Omental fat pad (tissue), 4 donors: ENCODE results near the gene CNOT4. TPM values are rescaled to one million over a fixed set of nuclear protein-coding genes. Genes with fewer than 3 reads are reported as not detected.

Experiments used
- ATAC-seq: fragments of 150-250 bp; one replicate; pipeline ENCODE4 v1.9.1; 2016; ENCODE audit warnings: mild to moderate bottlenecking, moderate library complexity; ENCODE audit not compliant: low FRiP score
- DNase-seq: peaks from one replicate; pipeline ENCODE4 v3.0.0-alpha.2; 2019; ENCODE audit warnings: low spot score
- total RNA-seq, 4 donors: library from RNA; depleted of rRNA; stranded (reverse); fragments of >200 nt; gene quantifications; one replicate each; pipeline ENCODE4 v1.1.0, GENCODE V29; 2016
- TF ChIP-seq, protein P1 (sequence below), 3 donors: fragments of 450-650 bp; IDR thresholded peaks; one replicate each; pipeline ENCODE4 v1.5.1; 2016 to 2017; ENCODE audit warnings: antibody characterized with exemption in 3 of 3, mild to moderate bottlenecking in 3 of 3, moderate library complexity in 2 of 3

Gene CNOT4
- total RNA-seq, 4 donors from 2014 or later = 19.8 to 21.8 (median 20.2) TPM

DNA sequence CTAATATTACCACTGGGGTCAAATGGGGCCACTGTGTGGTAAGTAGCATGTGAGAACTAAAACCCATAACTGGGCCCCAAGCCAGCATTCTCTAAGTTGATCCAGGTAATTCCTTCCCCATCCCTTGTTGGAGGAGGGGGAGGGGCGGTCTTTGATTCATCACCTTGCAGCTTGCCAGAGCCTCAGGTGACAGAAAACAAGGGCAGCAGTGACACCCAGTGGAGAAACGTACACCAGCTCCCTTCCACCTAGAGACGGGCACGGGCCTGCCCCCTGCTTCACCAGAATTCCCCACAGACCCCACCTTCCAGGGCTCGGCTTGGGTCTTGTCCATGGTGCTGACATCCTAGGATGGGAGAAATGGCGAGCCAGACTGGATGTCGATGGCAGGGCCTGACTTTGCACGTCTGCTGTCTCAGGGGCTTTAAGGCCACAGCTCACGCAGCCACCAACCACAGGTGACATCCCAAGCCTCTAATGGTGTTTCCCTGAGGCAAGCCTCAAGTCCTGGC is 174.2 kb downstream of the CNOT4 start:
- TF ChIP-seq, protein P1, sequence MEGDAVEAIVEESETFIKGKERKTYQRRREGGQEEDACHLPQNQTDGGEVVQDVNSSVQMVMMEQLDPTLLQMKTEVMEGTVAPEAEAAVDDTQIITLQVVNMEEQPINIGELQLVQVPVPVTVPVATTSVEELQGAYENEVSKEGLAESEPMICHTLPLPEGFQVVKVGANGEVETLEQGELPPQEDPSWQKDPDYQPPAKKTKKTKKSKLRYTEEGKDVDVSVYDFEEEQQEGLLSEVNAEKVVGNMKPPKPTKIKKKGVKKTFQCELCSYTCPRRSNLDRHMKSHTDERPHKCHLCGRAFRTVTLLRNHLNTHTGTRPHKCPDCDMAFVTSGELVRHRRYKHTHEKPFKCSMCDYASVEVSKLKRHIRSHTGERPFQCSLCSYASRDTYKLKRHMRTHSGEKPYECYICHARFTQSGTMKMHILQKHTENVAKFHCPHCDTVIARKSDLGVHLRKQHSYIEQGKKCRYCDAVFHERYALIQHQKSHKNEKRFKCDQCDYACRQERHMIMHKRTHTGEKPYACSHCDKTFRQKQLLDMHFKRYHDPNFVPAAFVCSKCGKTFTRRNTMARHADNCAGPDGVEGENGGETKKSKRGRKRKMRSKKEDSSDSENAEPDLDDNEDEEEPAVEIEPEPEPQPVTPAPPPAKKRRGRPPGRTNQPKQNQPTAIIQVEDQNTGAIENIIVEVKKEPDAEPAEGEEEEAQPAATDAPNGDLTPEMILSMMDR (IDR thresholded peaks at IDR 0.05) = no peak
- ATAC-seq = peak; percentile 67
- no peak for DNase-seq

DNA sequence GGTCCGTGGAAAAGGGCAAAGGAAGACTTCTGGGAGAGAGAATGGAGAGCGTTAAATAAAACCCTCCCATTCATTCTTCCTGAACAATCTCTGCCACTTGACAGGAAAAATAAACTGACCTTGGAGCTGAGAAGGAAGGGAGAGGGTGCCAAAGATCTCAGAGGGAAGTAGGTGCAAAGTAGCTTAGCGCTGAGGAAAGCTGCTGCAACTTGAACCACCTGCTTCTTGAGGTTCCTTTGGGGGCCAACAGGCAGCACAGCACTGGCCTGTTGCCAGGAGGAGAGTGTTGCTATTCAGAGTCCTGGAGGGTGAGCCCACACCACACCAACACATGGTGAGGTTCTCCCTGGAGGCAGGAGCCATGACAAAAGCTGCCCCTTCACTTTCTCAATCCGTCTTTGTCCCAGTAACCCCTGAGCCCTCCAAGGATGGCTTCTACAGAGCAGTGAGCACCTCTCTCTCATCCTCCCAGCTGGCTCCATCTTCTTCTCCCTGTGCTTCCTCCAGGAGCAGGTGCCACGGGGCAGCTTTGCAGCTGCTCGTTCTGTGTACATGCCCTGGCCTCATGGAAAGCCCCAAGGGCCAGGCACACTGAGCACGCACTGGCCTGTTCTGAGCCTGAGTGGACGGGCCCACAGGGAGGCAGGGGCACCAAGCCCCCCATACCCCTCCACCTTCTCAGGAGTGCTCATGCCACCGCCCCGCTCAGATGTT is 174.9 kb downstream of the CNOT4 start:
- TF ChIP-seq, protein P1 (IDR thresholded peaks at IDR 0.05) = no peak
- ATAC-seq (no peak), DNase-seq (no peak)

DNA sequence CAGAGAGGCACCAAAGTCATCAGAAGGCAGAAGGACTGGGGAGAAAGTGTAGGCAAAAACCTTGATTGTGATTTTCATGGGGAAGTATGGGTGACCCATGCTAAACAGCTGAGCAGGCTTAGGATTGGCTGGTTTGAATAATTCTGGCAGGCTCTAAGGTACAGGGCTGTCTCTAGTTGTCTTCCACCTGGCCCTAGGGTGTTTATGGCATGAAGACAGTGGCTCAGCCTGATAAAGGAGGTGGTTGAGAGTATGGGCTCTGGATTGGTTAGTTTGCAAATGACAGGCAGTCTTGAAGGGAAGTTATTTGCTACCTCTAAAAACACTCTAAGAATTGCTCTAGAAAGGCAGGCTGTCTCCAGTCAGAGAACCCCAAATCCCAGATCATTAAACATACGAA is 176.0 kb downstream of the CNOT4 start:
- ATAC-seq (no peak), DNase-seq (no peak)
- TF ChIP-seq, protein P1 (IDR thresholded peaks at IDR 0.05) = no peak

DNA sequence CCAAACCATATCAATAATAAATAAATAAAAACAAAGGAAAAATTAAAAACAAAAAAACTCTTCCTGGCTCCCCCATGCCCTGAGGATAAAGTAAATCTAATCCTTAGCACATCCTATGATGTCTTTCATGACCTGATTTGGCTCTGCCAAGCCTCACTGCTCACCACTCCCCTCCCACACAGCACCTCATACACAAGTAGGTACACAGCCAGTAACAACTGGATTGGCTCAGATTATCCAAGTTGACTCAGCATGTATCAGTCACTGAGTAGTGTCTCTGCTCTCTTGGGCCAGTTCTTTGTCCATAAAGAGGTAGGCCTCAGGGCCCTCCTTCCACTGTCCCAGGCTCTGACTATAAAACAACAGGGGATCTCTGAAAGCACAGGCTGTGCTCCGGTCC is 176.7 kb downstream of the CNOT4 start:
- ATAC-seq = peak; percentile 76
- TF ChIP-seq, protein P1 (IDR thresholded peaks at IDR 0.05) = no peak
- no peak for DNase-seq

DNA sequence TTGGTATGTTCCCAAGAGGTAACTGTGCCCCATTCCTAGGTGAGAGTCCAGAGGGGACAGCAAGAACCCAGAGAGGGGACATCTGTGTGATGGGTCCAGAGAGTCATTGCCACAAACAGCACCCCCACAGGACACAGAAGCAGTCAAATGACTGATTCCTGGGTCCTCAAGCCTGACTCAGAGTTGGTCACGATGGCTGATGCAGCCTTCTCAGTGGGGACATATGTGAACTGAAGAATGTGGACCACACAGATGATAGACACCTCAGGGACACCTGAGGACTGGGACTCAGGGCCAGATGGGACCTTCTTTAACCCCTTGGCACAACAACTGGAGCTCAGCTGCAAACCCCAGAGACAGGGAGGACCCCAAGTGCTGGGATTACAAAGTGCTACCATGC is 179.8 kb downstream of the CNOT4 start:
- TF ChIP-seq, protein P1 (IDR thresholded peaks at IDR 0.05) = no peak
- no peak for ATAC-seq
- no peak for DNase-seq

DNA sequence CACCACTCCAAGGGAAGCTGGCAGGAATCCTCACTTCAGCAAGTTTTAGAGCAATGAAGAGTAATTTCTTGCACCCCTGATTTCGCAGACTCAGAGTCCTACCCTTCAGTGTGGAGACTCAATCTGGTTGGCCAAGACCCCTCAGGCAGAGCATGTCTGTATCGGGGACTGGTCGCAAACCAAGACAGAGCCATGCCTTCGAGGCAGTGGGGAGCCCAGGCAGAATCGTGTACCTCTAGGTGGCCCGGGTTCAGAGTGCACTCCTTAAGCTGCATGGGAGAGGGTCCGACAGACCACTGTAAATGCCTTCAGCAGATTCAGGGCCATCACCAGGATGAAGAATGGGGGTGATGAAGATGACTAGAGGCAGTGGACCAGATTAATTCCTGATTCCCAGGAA is 181.4 kb downstream of the CNOT4 start:
- TF ChIP-seq, protein P1 (IDR thresholded peaks at IDR 0.05) = no peak
- ATAC-seq = no peak

DNA sequence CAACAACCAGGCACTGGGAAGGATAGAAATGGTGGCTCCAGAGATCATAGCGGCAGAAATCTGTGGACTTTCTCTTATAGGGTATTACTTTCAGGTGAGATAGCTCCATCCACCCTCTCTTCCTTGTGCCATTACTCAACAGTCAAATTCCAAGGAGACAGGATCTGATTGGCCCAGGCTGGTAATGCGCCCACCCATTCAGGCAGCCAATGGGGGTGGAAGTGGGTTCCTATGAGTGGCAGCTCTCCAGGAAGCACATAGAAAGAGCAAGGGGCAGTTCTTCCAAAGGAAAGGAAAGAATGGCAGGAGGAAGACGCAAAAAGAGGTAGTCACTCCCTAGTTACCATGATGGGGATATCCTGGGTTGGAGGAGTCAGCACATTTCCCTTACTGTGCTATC is 181.8 kb downstream of the CNOT4 start:
- TF ChIP-seq, protein P1 (IDR thresholded peaks at IDR 0.05) = no peak
- ATAC-seq = no peak

More for the DNA sequence above, 181.4 kb downstream of the CNOT4 start:
- no peak for DNase-seq

More for the DNA sequence above, 181.8 kb downstream of the CNOT4 start:
- no peak for DNase-seq
